H9 (cell line): ENCODE measurements around the gene PITRM1. TPM values are rescaled to one million over a fixed set of nuclear protein-coding genes. Genes with fewer than 3 reads are reported as not detected.

Experiments
- DNase-seq: peaks from one replicate; pipeline ENCODE4 v3.0.0-alpha.2; 2017
- H2AFZ ChIP-seq: one replicate; pipeline ENCODE4 v1.6.1; 2013; ENCODE audit warnings: mild to moderate bottlenecking, low read length, control low read depth, moderate library complexity
- H2AK5ac ChIP-seq: 2 replicates; pipeline ENCODE4 v1.6.1; 2013; ENCODE audit warnings: low read length, control low read depth, mixed read lengths; ENCODE audit not compliant: insufficient read length
- H2BK120ac ChIP-seq: one replicate; pipeline ENCODE4 v1.6.1; 2013; ENCODE audit warnings: low read depth, mild to moderate bottlenecking, low read length, control low read depth, inconsistent platforms; ENCODE audit not compliant: poor library complexity, severe bottlenecking
- H2BK12ac ChIP-seq: 2 replicates; pipeline ENCODE4 v1.6.1; 2013; ENCODE audit warnings: low read length, control low read depth, mixed read lengths, low read depth; ENCODE audit not compliant: insufficient read length
- H2BK15ac ChIP-seq: 2 replicates; pipeline ENCODE4 v1.6.1; 2013; ENCODE audit warnings: low read depth, low read length, control low read depth
- H2BK20ac ChIP-seq: one replicate; pipeline ENCODE4 v1.6.1; 2013; ENCODE audit warnings: low read depth, mild to moderate bottlenecking, low read length, control low read depth, inconsistent platforms; ENCODE audit not compliant: poor library complexity, severe bottlenecking
- H2BK5ac ChIP-seq: 2 replicates; pipeline ENCODE4 v1.6.1; 2013; ENCODE audit warnings: low read length, control low read depth, mixed read lengths; ENCODE audit not compliant: insufficient read length
- H3K14ac ChIP-seq: 2 replicates; pipeline ENCODE4 v1.6.1; 2013; ENCODE audit warnings: low read length, control low read depth; ENCODE audit not compliant: insufficient read depth
- H3K18ac ChIP-seq: 2 replicates; pipeline ENCODE4 v1.6.1; 2013; ENCODE audit warnings: low read depth, mild to moderate bottlenecking, mixed read lengths, low read length, control low read depth; ENCODE audit not compliant: insufficient read length
- H3K23ac ChIP-seq: 2 replicates; pipeline ENCODE4 v1.6.1; 2013; ENCODE audit warnings: low read length, control low read depth, mixed read lengths, low read depth; ENCODE audit not compliant: insufficient read length
- H3K23me2 ChIP-seq: 2 replicates; pipeline ENCODE4 v1.6.1; 2013; ENCODE audit warnings: low read depth, mild to moderate bottlenecking, mixed read lengths, low read length, control low read depth; ENCODE audit not compliant: insufficient read length, poor library complexity, severe bottlenecking
- H3K27ac ChIP-seq: 2 replicates; pipeline ENCODE4 v1.5.1; 2013; ENCODE audit warnings: low read length, control low read depth, mixed read lengths, low read depth; ENCODE audit not compliant: insufficient read length
- H3K27me3 ChIP-seq: 2 replicates; pipeline ENCODE4 v1.6.1; 2013; ENCODE audit warnings: low read length, control low read depth, inconsistent platforms; ENCODE audit not compliant: insufficient read depth
- H3K4ac ChIP-seq: 2 replicates; pipeline ENCODE4 v1.6.1; 2013; ENCODE audit warnings: low read depth, mild to moderate bottlenecking, control low read depth, inconsistent platforms, low read length, moderate library complexity
- H3K4me1 ChIP-seq: 2 replicates; pipeline ENCODE4 v1.6.1; 2013; ENCODE audit warnings: low read length, control low read depth, inconsistent platforms; ENCODE audit not compliant: insufficient read depth
- H3K4me2 ChIP-seq: 2 replicates; pipeline ENCODE4 v1.6.1; 2013; ENCODE audit warnings: low read length, control low read depth, mixed read lengths; ENCODE audit not compliant: insufficient read length, insufficient read depth
- H3K56ac ChIP-seq: 2 replicates; pipeline ENCODE4 v1.6.1; 2013; ENCODE audit warnings: low read depth, mild to moderate bottlenecking, mixed read lengths, low read length, control low read depth; ENCODE audit not compliant: insufficient read length
- H3K79me1 ChIP-seq: 2 replicates; pipeline ENCODE4 v1.6.1; 2013; ENCODE audit warnings: low read depth, mild to moderate bottlenecking, moderate library complexity, low read length, control low read depth, inconsistent platforms; ENCODE audit not compliant: insufficient read depth, poor library complexity, severe bottlenecking
- H3K79me2 ChIP-seq: 2 replicates; pipeline ENCODE4 v1.6.1; 2013; ENCODE audit warnings: low read length, control low read depth, inconsistent platforms; ENCODE audit not compliant: insufficient read depth
- H3K9ac ChIP-seq: 2 replicates; pipeline ENCODE4 v1.6.1; 2013; ENCODE audit warnings: low read length, control low read depth, mixed read lengths; ENCODE audit not compliant: insufficient read length; ENCODE audit errors: extremely low read depth
- H3K9me3 ChIP-seq: one replicate; pipeline ENCODE4 v1.6.1; 2013; ENCODE audit warnings: low read depth, low read length, inconsistent platforms; ENCODE audit not compliant: control insufficient read depth
- H3T11ph ChIP-seq: one replicate; pipeline ENCODE4 v1.6.1; 2013; ENCODE audit warnings: mild to moderate bottlenecking, low read length, control low read depth, inconsistent platforms
- H4K20me1 ChIP-seq: one replicate; pipeline ENCODE4 v1.6.1; 2013; ENCODE audit not compliant: control insufficient read depth, insufficient read length, insufficient read depth
- H4K5ac ChIP-seq: 2 replicates; pipeline ENCODE4 v1.6.1; 2013; ENCODE audit warnings: low read depth, mild to moderate bottlenecking, mixed read lengths, low read length, control low read depth; ENCODE audit not compliant: insufficient read length
- H4K8ac ChIP-seq: replicated peaks from 2 replicates; pipeline ENCODE4 v1.6.1; 2013; ENCODE audit warnings: low read length, control low read depth, mixed read lengths, low read depth; ENCODE audit not compliant: insufficient read length
- H4K91ac ChIP-seq: 2 replicates; pipeline ENCODE4 v1.6.1; 2013; ENCODE audit warnings: low read depth, mild to moderate bottlenecking, moderate library complexity, mixed read lengths, low read length, control low read depth; ENCODE audit not compliant: insufficient read length
- H3K27ac Mint-ChIP-seq, 3 experiments: 2 replicates in 2 of 3; 3 replicates in 1 of 3; pipeline ENCODE4 v1.8.0; 2020 to 2021; ENCODE audit warnings: mixed read lengths in 3 of 3, mild to moderate bottlenecking in 1 of 3, moderate library complexity in 1 of 3
- H3K27me3 Mint-ChIP-seq: 2 replicates; pipeline ENCODE4 v1.8.0; 2021; ENCODE audit warnings: low read depth, mild to moderate bottlenecking, moderate library complexity, mixed read lengths
- H3K36me3 Mint-ChIP-seq, 3 experiments: 2 replicates in 2 of 3; 3 replicates in 1 of 3; pipeline ENCODE4 v1.8.0; 2020 to 2021; ENCODE audit warnings: low read depth in 3 of 3, mixed read lengths in 3 of 3; ENCODE audit not compliant: insufficient read depth in 1 of 3
- H3K4me1 Mint-ChIP-seq, 2 experiments: 2 replicates each; pipeline ENCODE4 v1.8.0; 2020; ENCODE audit warnings: mixed read lengths in 2 of 2
- H3K4me3 Mint-ChIP-seq, 2 experiments: 2 replicates in 1 of 2; 3 replicates in 1 of 2; pipeline ENCODE4 v1.8.0; 2020 to 2021; ENCODE audit warnings: mild to moderate bottlenecking in 2 of 2, mixed read lengths in 2 of 2, moderate library complexity in 1 of 2
- H3K9me3 Mint-ChIP-seq, 2 experiments: 2 replicates in 1 of 2; 3 replicates in 1 of 2; pipeline ENCODE4 v1.8.0; 2020; ENCODE audit warnings: mild to moderate bottlenecking in 2 of 2, mixed read lengths in 2 of 2, moderate library complexity in 1 of 2
- WGBS: extraction: QIAGEN DNeasy Blood & Tissue Kit; methylation state at CpG from one replicate; pipeline ENCODE4 v1.1.7; 2013; ENCODE audit warnings: missing lambda C conversion rate, low lambda C conversion rate, mixed read lengths; ENCODE audit not compliant: insufficient read length; ENCODE audit errors: extremely low coverage; 5-methylcytosine and 5-hydroxymethylcytosine counted together
- total RNA-seq: library from RNA; stranded (reverse); gene quantifications from 2 replicates; pipeline ENCODE4 v1.2.1, GENCODE V29; 2021
- TF ChIP-seq, protein P1 (sequence below): fragments of 200-600 bp; sonication (generic); conservative IDR thresholded peaks from 3 replicates; pipeline ENCODE4 v1.8.0; 2021; ENCODE audit warnings: antibody characterized with exemption, mild to moderate bottlenecking

PITRM1 gene
- total RNA-seq, 1 experiment from 2014 or later = 27.8 TPM

DNA sequence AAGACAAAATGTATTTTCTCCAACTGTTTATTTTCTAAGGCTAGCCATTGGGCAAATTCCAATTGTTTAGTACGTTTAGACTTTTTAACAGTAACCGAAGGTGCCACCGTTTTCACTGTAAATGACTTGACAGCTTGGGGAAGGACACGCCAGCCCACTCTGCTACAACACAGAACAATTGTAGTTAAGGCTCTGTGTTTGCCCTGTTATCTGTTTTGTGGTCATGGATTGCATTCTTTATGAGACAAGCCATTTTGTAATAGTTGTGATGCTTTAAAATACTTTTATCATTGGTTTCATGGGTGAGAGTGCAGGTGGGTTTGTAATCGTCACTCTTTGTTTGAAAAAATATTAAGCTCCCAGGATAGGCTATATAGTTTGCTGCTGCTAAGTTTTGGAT, 6.6 kb upstream of the PITRM1 start:
- Histone ChIP-seq H3K27me3 (no peaks in the 10 kb centered on the region), H3K14ac (no peak overlapping the region), H3K4me1 (peaks cover 4% of the 10 kb centered on the region; the same call in 1 of the 2 replicates), H2BK120ac (no peak overlapping the region), H3K18ac (no peak overlapping the region), H3K79me2 (no peaks in the 10 kb centered on the region), H2AFZ (no peak overlapping the region), H3K4ac (no peak overlapping the region), H2BK5ac (no peak overlapping the region), H3K56ac (no peak overlapping the region), H2AK5ac (no peak overlapping the region), H3K79me1 (no peaks in the 10 kb centered on the region), H3K4me2 (no peak overlapping the region), H3K9me3 (no peaks in the 10 kb centered on the region), H3K27ac (no peak overlapping the region), H2BK20ac (no peak overlapping the region), H3K23ac (no peak overlapping the region), H4K20me1 (no peaks in the 10 kb centered on the region), H2BK15ac (no peak overlapping the region), H3K23me2 (no peaks in the 10 kb centered on the region), H4K91ac (no peak overlapping the region), H2BK12ac (no peak overlapping the region), H4K8ac (no peak overlapping the region), H4K5ac (no peak overlapping the region), H3K9ac (no peak overlapping the region), H3T11ph (no peak overlapping the region)
- H3K9me3 Mint-ChIP-seq = no peaks in the 10 kb centered on the region; a peak in 1 of 5 replicates
- no CpG with 5 or more reads among the region's 5 CpGs for WGBS
- H3K27ac Mint-ChIP-seq = no peak overlapping the region; a peak in 1 of 7 replicates
- no peaks in the 10 kb centered on the region for H3K36me3 Mint-ChIP-seq
- H3K4me1 Mint-ChIP-seq = peaks cover 16 to 20% of the 10 kb centered on the region in 2 experiments
- no peak for DNase-seq
- H3K4me3 Mint-ChIP-seq = no peak overlapping the region
- H3K27me3 Mint-ChIP-seq = peaks cover 2% of the 10 kb centered on the region
- TF ChIP-seq, protein P1, sequence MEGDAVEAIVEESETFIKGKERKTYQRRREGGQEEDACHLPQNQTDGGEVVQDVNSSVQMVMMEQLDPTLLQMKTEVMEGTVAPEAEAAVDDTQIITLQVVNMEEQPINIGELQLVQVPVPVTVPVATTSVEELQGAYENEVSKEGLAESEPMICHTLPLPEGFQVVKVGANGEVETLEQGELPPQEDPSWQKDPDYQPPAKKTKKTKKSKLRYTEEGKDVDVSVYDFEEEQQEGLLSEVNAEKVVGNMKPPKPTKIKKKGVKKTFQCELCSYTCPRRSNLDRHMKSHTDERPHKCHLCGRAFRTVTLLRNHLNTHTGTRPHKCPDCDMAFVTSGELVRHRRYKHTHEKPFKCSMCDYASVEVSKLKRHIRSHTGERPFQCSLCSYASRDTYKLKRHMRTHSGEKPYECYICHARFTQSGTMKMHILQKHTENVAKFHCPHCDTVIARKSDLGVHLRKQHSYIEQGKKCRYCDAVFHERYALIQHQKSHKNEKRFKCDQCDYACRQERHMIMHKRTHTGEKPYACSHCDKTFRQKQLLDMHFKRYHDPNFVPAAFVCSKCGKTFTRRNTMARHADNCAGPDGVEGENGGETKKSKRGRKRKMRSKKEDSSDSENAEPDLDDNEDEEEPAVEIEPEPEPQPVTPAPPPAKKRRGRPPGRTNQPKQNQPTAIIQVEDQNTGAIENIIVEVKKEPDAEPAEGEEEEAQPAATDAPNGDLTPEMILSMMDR = no peak
